SU-DHL-6 (cell line): ENCODE measurements around the gene MCF2L2.

Source experiments
- H2AFZ ChIP-seq: fragments of 200-600 bp; sonication (generic); 2 replicates; pipeline ENCODE4 v1.6.1; 2014; ENCODE audit warnings: low read depth, mild to moderate bottlenecking, moderate library complexity, mixed read lengths, antibody characterized with exemption, low read length; ENCODE audit not compliant: severe bottlenecking
- H3F3A ChIP-seq: fragments of 200-600 bp; shearing (Covaris generic); 2 replicates; pipeline ENCODE4 v1.6.0; 2016; ENCODE audit warnings: antibody characterized with exemption, mild to moderate bottlenecking; ENCODE audit not compliant: insufficient read depth
- H3K27ac ChIP-seq: fragments of 200-600 bp; sonication (generic); 2 replicates; pipeline ENCODE4 v1.5.1; 2016; ENCODE audit warnings: low read depth, mild to moderate bottlenecking, low read length, moderate library complexity, mixed read lengths
- H3K27me3 ChIP-seq: fragments of 200-600 bp; sonication (generic), shearing (Covaris generic); 2 replicates; pipeline ENCODE4 v1.6.0; 2014; ENCODE audit warnings: mild to moderate bottlenecking, low read length
- H3K36me3 ChIP-seq: fragments of 200-600 bp; sonication (generic); 2 replicates; pipeline ENCODE4 v1.6.1; 2014; ENCODE audit warnings: mild to moderate bottlenecking, low read length, mixed read lengths
- H3K4me2 ChIP-seq: fragments of 300-600, 200-600 bp; shearing (Covaris generic), sonication (generic); 2 replicates; pipeline ENCODE4 v1.6.0; 2014; ENCODE audit warnings: low read length, low read depth, mild to moderate bottlenecking; ENCODE audit not compliant: poor library complexity, severe bottlenecking
- H3K4me3 ChIP-seq: fragments of 200-600 bp; sonication (generic); 2 replicates; pipeline ENCODE4 v1.5.1; 2014; ENCODE audit warnings: antibody characterized with exemption, low read length, mild to moderate bottlenecking, mixed read lengths; ENCODE audit not compliant: insufficient read depth, poor library complexity, severe bottlenecking
- H3K79me2 ChIP-seq: fragments of 200-600 bp; sonication (generic); 2 replicates; pipeline ENCODE4 v1.6.1; 2014; ENCODE audit warnings: mild to moderate bottlenecking, low read length, moderate library complexity; ENCODE audit not compliant: insufficient read depth
- H3K9ac ChIP-seq: fragments of 200-600 bp; sonication (generic); 2 replicates; pipeline ENCODE4 v1.7.0; 2014; ENCODE audit warnings: mild to moderate bottlenecking, low read length
- H3K9me2 ChIP-seq: fragments of 200-600 bp; sonication (generic); replicated peaks from 2 replicates; pipeline ENCODE4 v1.6.1; 2014; ENCODE audit warnings: low read length; ENCODE audit not compliant: insufficient read depth
- H3K9me3 ChIP-seq: fragments of 200-600 bp; sonication (generic); 2 replicates; pipeline ENCODE4 v1.6.1; 2014; ENCODE audit warnings: low read length, mixed read lengths; ENCODE audit not compliant: insufficient read depth
- H4K20me1 ChIP-seq: fragments of 200-600 bp; sonication (generic); 2 replicates; pipeline ENCODE4 v1.6.1; 2014; ENCODE audit warnings: low read depth, mild to moderate bottlenecking, antibody characterized with exemption, low read length, moderate library complexity, mixed read lengths
- CTCF ChIP-seq: fragments of 200-600 bp; sonication (generic); IDR thresholded peaks from one replicate; pipeline ENCODE4 v1.5.1; 2017; ENCODE audit warnings: antibody characterized with exemption, mild to moderate bottlenecking, low read length, moderate library complexity; ENCODE audit not compliant: insufficient read depth, poor library complexity, severe bottlenecking
- EZH2phosphoT487 ChIP-seq: fragments of 200-600 bp; sonication (generic), shearing (Covaris generic); conservative IDR thresholded peaks from 2 replicates; pipeline ENCODE4 v1.6.1; 2018; ENCODE audit warnings: mild to moderate bottlenecking, antibody characterized with exemption, low read length, moderate library complexity, mixed read lengths

The MCF2L2 gene

GRCh38 chr3:183259087-183259486 lies 169.3 kb downstream of the MCF2L2 start:
- no peaks in the 10 kb centered on the region for H3K9me2 ChIP-seq
- no peak overlapping the region for H3K27ac ChIP-seq
- H3K9me3 ChIP-seq = no peaks in the 10 kb centered on the region
- H3K4me2 ChIP-seq = no peak overlapping the region
- no peaks in the 10 kb centered on the region for H3K36me3 ChIP-seq
- H4K20me1 ChIP-seq = no peaks in the 10 kb centered on the region
- no peaks in the 10 kb centered on the region for H3K27me3 ChIP-seq
- H3K9ac ChIP-seq = no peak overlapping the region
- no peaks in the 10 kb centered on the region for H3F3A ChIP-seq
- no peaks in the 10 kb centered on the region for H3K79me2 ChIP-seq
- no peak overlapping the region for H2AFZ ChIP-seq
- H3K4me3 ChIP-seq = no peak overlapping the region
- TF ChIP-seq EZH2phosphoT487 = no peak
- no peak for TF ChIP-seq CTCF

GRCh38 chr3:183255348-183255730 lies 173.1 kb downstream of the MCF2L2 start:
- Histone ChIP-seq H3K27me3 (no peaks in the 10 kb centered on the region), H3F3A (no peaks in the 10 kb centered on the region), H4K20me1 (no peaks in the 10 kb centered on the region), H3K9me3 (no peaks in the 10 kb centered on the region), H3K79me2 (no peaks in the 10 kb centered on the region), H3K9me2 (no peaks in the 10 kb centered on the region), H3K9ac (no peak overlapping the region), H2AFZ (no peak overlapping the region), H3K4me3 (no peak overlapping the region), H3K4me2 (no peak overlapping the region), H3K27ac (no peak overlapping the region), H3K36me3 (no peaks in the 10 kb centered on the region)
- TF ChIP-seq CTCF (no peak), EZH2phosphoT487 (no peak)

DNA sequence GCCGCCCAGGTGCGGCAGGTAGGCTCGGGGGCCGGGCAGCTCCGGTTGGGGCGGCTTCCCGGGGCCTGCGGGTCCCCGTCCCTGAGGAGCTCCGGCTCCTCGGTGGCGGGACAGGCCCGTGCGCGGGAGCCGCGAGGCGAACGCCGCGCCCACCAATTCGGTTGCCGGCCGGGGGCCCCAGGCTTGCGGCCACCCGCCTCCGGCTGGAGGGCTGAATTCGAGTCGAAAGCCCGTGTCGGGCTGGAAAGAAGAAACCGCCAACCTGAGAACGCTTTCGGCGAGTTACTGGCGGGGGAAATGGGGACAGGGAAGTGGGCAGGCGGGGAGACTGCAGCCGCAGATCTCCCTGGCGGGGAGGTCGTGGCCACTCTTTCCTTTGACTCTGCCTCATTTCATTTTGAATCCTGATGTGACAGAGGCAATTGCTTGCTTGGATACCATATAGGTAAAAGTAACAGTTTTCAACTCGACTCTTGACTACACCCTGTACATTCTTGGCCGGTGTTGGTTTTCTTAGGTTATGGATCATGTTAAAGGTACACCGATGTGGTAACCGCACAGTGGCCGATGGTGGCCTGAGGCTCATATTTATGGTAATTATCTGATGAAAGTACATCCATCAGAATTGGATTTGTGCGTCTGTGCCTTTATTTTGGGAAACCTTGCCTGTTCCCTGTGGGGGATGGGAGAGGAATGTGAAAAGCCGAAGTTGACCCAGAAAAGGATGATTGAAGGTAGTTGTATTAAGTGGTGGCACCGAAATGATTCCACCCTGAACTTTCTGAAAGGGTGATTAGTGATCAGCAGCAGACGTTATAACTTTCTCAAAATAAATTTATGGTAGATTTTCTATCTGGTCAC lies 173.7 kb downstream of the MCF2L2 start:
- no peaks in the 10 kb centered on the region for H3F3A ChIP-seq
- H3K9me3 ChIP-seq = no peaks in the 10 kb centered on the region
- no peaks in the 10 kb centered on the region for H3K79me2 ChIP-seq
- no peak overlapping the region for H2AFZ ChIP-seq
- H3K4me3 ChIP-seq = no peak overlapping the region
- H3K9ac ChIP-seq = no peak overlapping the region
- no peaks in the 10 kb centered on the region for H3K27me3 ChIP-seq
- TF ChIP-seq CTCF (no peak), EZH2phosphoT487 (no peak)
- no peaks in the 10 kb centered on the region for H3K9me2 ChIP-seq
- no peaks in the 10 kb centered on the region for H4K20me1 ChIP-seq
- no peak overlapping the region for H3K4me2 ChIP-seq
- no peak overlapping the region for H3K27ac ChIP-seq
- no peaks in the 10 kb centered on the region for H3K36me3 ChIP-seq
